ENCODE measurements around the gene CHSY3.

DNA sequence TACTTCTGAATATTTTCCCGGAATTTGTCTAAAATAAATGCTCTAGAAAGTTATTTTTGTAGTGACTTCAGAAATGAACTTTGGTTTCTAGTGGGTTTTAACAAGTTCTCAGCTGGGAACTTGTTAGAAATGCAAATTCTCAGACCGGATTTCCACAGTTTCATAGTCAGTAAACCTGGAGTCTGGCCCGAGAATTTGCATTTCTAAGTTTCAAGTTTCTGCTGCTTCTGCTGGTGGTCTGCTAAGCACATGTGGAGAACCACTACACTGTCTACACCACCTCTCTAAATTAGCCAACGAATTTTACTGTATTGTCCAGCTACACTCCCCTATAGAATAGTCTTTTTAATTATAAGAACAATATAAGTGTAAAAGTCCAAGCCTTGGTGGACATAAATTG lies 208.0 kb downstream of the CHSY3 start:
- TF ChIP-seq EZH2phosphoT487 (IDR thresholded peaks at IDR 0.05; ENCODE audit: unreplicated experiment) (no peak), POLR2AphosphoS5 (IDR thresholded peaks at IDR 0.05; ENCODE audit: low read depth) (no peak), CTCF (conservative IDR thresholded peaks at IDR 0.05; ENCODE audit: low read depth in 2 of 2) (no peak), EZH2 (IDR thresholded peaks at IDR 0.05; ENCODE audit: low read depth, unreplicated experiment) (no peak), ZNF114 (CRISPR knock-in tag; IDR thresholded peaks at IDR 0.05) (no peak)
- TF ChIP-seq, protein P1, sequence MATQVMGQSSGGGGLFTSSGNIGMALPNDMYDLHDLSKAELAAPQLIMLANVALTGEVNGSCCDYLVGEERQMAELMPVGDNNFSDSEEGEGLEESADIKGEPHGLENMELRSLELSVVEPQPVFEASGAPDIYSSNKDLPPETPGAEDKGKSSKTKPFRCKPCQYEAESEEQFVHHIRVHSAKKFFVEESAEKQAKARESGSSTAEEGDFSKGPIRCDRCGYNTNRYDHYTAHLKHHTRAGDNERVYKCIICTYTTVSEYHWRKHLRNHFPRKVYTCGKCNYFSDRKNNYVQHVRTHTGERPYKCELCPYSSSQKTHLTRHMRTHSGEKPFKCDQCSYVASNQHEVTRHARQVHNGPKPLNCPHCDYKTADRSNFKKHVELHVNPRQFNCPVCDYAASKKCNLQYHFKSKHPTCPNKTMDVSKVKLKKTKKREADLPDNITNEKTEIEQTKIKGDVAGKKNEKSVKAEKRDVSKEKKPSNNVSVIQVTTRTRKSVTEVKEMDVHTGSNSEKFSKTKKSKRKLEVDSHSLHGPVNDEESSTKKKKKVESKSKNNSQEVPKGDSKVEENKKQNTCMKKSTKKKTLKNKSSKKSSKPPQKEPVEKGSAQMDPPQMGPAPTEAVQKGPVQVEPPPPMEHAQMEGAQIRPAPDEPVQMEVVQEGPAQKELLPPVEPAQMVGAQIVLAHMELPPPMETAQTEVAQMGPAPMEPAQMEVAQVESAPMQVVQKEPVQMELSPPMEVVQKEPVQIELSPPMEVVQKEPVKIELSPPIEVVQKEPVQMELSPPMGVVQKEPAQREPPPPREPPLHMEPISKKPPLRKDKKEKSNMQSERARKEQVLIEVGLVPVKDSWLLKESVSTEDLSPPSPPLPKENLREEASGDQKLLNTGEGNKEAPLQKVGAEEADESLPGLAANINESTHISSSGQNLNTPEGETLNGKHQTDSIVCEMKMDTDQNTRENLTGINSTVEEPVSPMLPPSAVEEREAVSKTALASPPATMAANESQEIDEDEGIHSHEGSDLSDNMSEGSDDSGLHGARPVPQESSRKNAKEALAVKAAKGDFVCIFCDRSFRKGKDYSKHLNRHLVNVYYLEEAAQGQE (IDR thresholded peaks at IDR 0.05; ENCODE audit: unreplicated experiment): no peak

Measured in GM23338 (cell line).